ENCODE measurements around the gene RIPK3. TPM values are rescaled to one million over a fixed set of nuclear protein-coding genes. Genes with fewer than 3 reads are reported as not detected.

The RIPK3 gene
- total RNA-seq, 4 donors from 2014 or later: 0.29 to 123 (median 6.0) TPM

GRCh38 chr14:24309538-24310264 lies 30.1 kb downstream of the RIPK3 start, which contains the start of gene LTB4R2:
LTB4R2 (plus strand) TSS chr14:24310140; CDS start chr14:24310665, 525 bp downstream.
- intact Hi-C loops (cut with DNase I; ENCODE audit: low total_unique reads): no loop called here
- DNase-seq: no peak
- Histone ChIP-seq H3K4me1 (peaks cover 5 to 11% of the 10 kb centered on the region in 2 donors), H3K9me3 (no peaks in the 10 kb centered on the region), H3K4me3 (peak within 1 kb of the TSS; percentile 32 to 61), H3K36me3 (no peaks in the 10 kb centered on the region), H3K27ac (peak within 1 kb of the TSS; percentile 78 to 80), H3K27me3 (no peaks in the 10 kb centered on the region)
- TF ChIP-seq, protein P1, sequence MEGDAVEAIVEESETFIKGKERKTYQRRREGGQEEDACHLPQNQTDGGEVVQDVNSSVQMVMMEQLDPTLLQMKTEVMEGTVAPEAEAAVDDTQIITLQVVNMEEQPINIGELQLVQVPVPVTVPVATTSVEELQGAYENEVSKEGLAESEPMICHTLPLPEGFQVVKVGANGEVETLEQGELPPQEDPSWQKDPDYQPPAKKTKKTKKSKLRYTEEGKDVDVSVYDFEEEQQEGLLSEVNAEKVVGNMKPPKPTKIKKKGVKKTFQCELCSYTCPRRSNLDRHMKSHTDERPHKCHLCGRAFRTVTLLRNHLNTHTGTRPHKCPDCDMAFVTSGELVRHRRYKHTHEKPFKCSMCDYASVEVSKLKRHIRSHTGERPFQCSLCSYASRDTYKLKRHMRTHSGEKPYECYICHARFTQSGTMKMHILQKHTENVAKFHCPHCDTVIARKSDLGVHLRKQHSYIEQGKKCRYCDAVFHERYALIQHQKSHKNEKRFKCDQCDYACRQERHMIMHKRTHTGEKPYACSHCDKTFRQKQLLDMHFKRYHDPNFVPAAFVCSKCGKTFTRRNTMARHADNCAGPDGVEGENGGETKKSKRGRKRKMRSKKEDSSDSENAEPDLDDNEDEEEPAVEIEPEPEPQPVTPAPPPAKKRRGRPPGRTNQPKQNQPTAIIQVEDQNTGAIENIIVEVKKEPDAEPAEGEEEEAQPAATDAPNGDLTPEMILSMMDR (IDR thresholded peaks at IDR 0.05): no peak

DNA sequence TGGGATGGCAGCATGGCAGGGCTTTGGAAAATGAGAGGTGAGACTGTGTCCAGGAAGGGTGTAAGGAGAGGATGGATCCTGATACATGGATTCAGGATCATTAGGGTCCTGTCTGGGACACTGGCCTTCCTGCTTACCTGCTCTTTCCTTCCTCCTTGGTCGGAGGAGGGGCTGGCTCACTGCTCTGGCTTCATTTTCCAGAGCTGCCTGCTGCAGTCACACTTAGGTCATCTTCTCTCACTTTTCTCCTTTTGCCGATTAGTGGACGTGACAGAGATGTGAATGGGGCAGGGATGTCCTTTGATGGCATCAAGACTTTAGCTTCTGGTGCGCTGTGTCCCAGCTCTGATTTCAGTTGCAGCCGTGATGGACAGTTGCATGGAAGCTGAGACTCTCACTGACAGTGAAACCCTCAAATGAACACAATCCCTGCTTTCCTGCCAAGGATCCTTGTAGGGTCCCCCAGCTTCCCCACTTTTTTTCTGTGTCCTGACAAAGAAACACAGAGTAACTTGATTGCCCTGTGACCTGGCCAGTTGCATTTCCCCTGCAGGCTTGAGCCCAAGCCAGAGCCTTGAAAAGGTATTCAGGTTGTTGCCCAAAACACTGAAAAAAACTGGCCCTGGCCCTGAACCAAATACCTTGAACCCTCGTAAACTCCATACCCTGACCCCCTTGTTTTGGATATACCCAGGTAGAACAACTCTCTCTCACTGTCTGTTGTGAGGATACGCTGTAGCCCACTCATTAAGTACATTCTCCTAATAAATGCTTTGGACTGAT lies 31.3 kb downstream of the RIPK3 start:
- H3K36me3 ChIP-seq: no peaks in the 10 kb centered on the region
- H3K4me3 ChIP-seq: no peak overlapping the region
- TF ChIP-seq, protein P1 (IDR thresholded peaks at IDR 0.05): no peak
- no peak for TF ChIP-seq POLR2A (IDR thresholded peaks at IDR 0.05)
- no peak overlapping the region for H3K27ac ChIP-seq
- DNase-seq: no peak
- peaks cover 5 to 11% of the 10 kb centered on the region in 2 donors for H3K4me1 ChIP-seq
- intact Hi-C loops (cut with DNase I; ENCODE audit: low total_unique reads): no loop called here
- no peaks in the 10 kb centered on the region for H3K9me3 ChIP-seq
- H3K27me3 ChIP-seq: no peaks in the 10 kb centered on the region

DNA sequence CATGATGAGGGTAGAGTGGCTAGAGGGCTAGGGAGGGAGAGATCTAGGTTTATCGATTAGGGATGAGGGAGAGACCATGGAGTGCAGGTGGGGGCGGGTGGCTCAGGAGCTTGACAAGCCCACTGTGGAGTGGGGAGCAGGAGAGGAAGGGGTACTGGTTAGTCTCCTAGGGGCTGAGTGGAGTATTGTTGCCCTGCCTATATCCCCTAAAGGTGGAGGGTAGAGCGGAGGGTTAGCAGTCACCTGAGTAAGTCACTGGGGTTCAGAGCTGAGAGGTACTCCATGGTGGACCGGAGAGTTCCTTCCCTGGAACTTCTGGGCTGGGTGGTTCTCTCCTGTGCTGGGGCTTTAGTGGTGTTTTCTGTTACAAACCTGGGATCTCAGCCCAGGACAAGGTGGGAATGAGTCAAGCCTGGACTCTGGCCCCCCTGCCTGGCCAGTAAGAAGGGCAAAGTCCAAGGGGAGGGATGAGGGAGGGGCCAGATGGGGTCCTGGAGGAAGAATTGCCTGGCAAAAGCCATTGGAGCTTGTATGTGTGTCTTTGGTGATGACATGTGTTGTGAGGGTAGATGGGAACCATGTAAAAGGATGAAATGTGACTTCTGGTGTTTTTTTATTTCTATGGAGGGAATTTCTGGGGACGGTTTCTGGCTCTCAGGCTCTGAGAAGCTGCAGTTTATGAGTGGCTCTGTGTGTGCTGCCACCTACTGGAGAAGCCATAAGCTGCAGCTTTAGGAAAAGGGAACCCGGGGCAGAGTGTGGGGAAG lies 32.0 kb downstream of the RIPK3 start, which contains the start of gene CIDEB:
Gene CIDEB, minus strand, starts transcription at position 403 of the 767 bp plus-strand sequence. Its CDS starts 119 bp downstream, at position 284.
- intact Hi-C loops (cut with DNase I; ENCODE audit: low total_unique reads): no loop called here
- no peak within 1 kb of the TSS for H3K27ac ChIP-seq
- no peak within 1 kb of the TSS for H3K4me3 ChIP-seq
- peak in 1 of 2 donors; percentile 52 for DNase-seq
- TF ChIP-seq, protein P1 (IDR thresholded peaks at IDR 0.05): peak; percentile 67 to 85 (median 72)
- TF ChIP-seq POLR2A (IDR thresholded peaks at IDR 0.05): no peak
- H3K4me1 ChIP-seq: peaks cover 5 to 11% of the 10 kb centered on the region in 2 donors
- H3K36me3 ChIP-seq: no peaks in the 10 kb centered on the region
- no peaks in the 10 kb centered on the region for H3K9me3 ChIP-seq
- no peaks in the 10 kb centered on the region for H3K27me3 ChIP-seq

DNA sequence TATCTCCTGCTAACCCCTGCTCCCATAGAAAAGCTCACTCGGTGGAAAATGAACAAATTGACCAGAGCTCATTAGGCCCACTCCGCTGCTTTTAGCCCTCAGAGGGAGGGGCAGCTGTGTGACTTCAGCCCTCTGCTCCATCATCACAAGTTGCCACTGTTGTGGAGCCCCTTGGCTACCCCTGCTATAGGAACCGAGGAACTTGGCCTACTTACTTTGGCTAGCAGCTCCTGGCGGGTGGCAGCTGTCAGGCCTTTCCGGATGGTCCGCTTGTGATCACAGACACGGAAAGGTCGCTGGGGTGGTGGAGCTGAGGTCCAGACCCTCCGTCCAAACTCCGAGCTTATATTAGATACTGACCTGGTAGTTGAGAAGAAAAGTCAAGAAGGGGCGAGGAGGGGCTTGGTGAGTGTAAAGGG lies 32.6 kb downstream of the RIPK3 start:
- Histone ChIP-seq H3K4me1 (peaks cover 5 to 11% of the 10 kb centered on the region in 2 donors), H3K9me3 (no peaks in the 10 kb centered on the region), H3K27ac (no peak overlapping the region), H3K36me3 (no peaks in the 10 kb centered on the region), H3K27me3 (no peaks in the 10 kb centered on the region), H3K4me3 (no peak overlapping the region)
- TF ChIP-seq, protein P1 (IDR thresholded peaks at IDR 0.05): no peak
- TF ChIP-seq POLR2A (IDR thresholded peaks at IDR 0.05): no peak
- intact Hi-C loops (cut with DNase I; ENCODE audit: low total_unique reads): no loop called here
- no peak for DNase-seq
